Naive thymus-derived CD4-positive, alpha-beta T cell (primary cell): ENCODE measurements around the gene GSG1L. TPM values are rescaled to one million over a fixed set of nuclear protein-coding genes. Genes with fewer than 3 reads are reported as not detected.

Source experiments
- ATAC-seq: fragments of 150-1000 bp; cut with Tn5 transposase; 2 replicates; pipeline ENCODE4 v1.10.0; 2021; ENCODE audit warnings: mild to moderate bottlenecking, moderate library complexity
- CTCF ChIA-PET: fragments of 350-600 bp; sonication (Branson Sonifier 250); formaldehyde crosslinking; loops from one replicate; lab custom pipeline; 2021; ENCODE audit warnings: antibody characterized with exemption; lab: Charles Lee
- POLR2A ChIA-PET: fragments of 350-600 bp; sonication (Branson Sonifier 250); formaldehyde crosslinking; loops from one replicate; lab custom pipeline; 2021; ENCODE audit warnings: antibody characterized with exemption, inconsistent platforms; lab: Charles Lee
- DNase-seq, 9 donors: peaks; one replicate each; pipeline versions ENCODE4 v3.0.0 to v3.0.0-alpha.2; 2020 to 2022; ENCODE audit warnings: mixed read lengths in 1 of 9
- H3K27ac ChIP-seq: one replicate; pipeline ENCODE4 v1.7.0; 2013; ENCODE audit warnings: mild to moderate bottlenecking, low read depth, low read length, moderate library complexity
- H3K27me3 ChIP-seq, 2 donors: one replicate each; pipeline ENCODE4 v1.7.0; 2013; ENCODE audit warnings: low read length in 2 of 2, mild to moderate bottlenecking in 2 of 2, moderate library complexity in 2 of 2; ENCODE audit not compliant: control insufficient read depth in 2 of 2, insufficient read depth in 2 of 2
- H3K36me3 ChIP-seq, 3 experiments: 1 replicate in 2 of 3; 2 replicates in 1 of 3; pipeline ENCODE4 v1.7.0; 2013; ENCODE audit warnings: low read length in 3 of 3, mild to moderate bottlenecking in 3 of 3, moderate library complexity in 1 of 3; ENCODE audit not compliant: insufficient read depth in 3 of 3, control insufficient read depth in 2 of 3
- H3K4me1 ChIP-seq, 2 donors: one replicate each; pipeline ENCODE4 v1.7.0; 2013; ENCODE audit warnings: low read length in 2 of 2, mild to moderate bottlenecking in 2 of 2, moderate library complexity in 1 of 2; ENCODE audit not compliant: control insufficient read depth in 2 of 2, insufficient read depth in 2 of 2
- H3K4me3 ChIP-seq: 2 replicates; pipeline ENCODE4 v1.7.0; 2013; ENCODE audit warnings: mild to moderate bottlenecking, low read length
- H3K9me3 ChIP-seq, 3 experiments: 1 replicate in 2 of 3; 2 replicates in 1 of 3; pipeline ENCODE4 v1.7.0; 2013; ENCODE audit warnings: low read length in 3 of 3; ENCODE audit not compliant: control insufficient read depth in 2 of 3
- H3K27ac Mint-ChIP-seq, 9 donors: one replicate each; pipeline ENCODE4 v1.8.0; 2020 to 2022; ENCODE audit warnings: mixed read lengths in 9 of 9, mild to moderate bottlenecking in 8 of 9, moderate library complexity in 5 of 9, inconsistent platforms in 2 of 9
- H3K27me3 Mint-ChIP-seq, 5 donors: one replicate each; pipeline ENCODE4 v1.8.0; 2021 to 2022; ENCODE audit warnings: mixed read lengths in 5 of 5, mild to moderate bottlenecking in 1 of 5
- H3K36me3 Mint-ChIP-seq, 5 donors: one replicate each; pipeline ENCODE4 v1.8.0; 2020 to 2022; ENCODE audit warnings: mixed read lengths in 5 of 5, mild to moderate bottlenecking in 3 of 5, inconsistent platforms in 1 of 5
- H3K4me1 Mint-ChIP-seq, 7 donors: one replicate each; pipeline ENCODE4 v1.8.0; 2020 to 2022; ENCODE audit warnings: mixed read lengths in 7 of 7, mild to moderate bottlenecking in 3 of 7, inconsistent platforms in 1 of 7
- H3K4me3 Mint-ChIP-seq, 10 donors: one replicate each; pipeline ENCODE4 v1.8.0; 2020 to 2022; ENCODE audit warnings: mild to moderate bottlenecking in 10 of 10, mixed read lengths in 10 of 10, moderate library complexity in 6 of 10, inconsistent platforms in 2 of 10
- H3K9me3 Mint-ChIP-seq, 11 donors: one replicate each; pipeline ENCODE4 v1.8.0; 2020 to 2022; ENCODE audit warnings: mixed read lengths in 11 of 11, mild to moderate bottlenecking in 4 of 11, inconsistent platforms in 1 of 11, moderate library complexity in 1 of 11
- intact Hi-C, 2 donors: fragments of 100-400 bp; cut with micrococcal nuclease; formaldehyde crosslinking; loops; one replicate each; pipeline ENCODE4 v1.15.1; 2023
- polyA plus RNA-seq, 2 donors: library from polyadenylated mRNA; unstranded; fragments of 300-500 nt; fragmentation: Illumina TruSeq; gene quantifications; one replicate each; pipeline ENCODE4 v1.2.3, GENCODE V29; 2021
- total RNA-seq, 6 experiments: library from RNA in 5 of 6; stranded (reverse) in 5 of 6; gene quantifications; 1 replicate in 5 of 6; 2 replicates in 1 of 6; pipeline ENCODE4 v1.2.3 and lab custom pipeline; 2021 to 2026

Gene GSG1L
- total and polyA plus RNA-seq, 7 experiments from 2014 or later = 0.10 TPM; not detected in 6

DNA sequence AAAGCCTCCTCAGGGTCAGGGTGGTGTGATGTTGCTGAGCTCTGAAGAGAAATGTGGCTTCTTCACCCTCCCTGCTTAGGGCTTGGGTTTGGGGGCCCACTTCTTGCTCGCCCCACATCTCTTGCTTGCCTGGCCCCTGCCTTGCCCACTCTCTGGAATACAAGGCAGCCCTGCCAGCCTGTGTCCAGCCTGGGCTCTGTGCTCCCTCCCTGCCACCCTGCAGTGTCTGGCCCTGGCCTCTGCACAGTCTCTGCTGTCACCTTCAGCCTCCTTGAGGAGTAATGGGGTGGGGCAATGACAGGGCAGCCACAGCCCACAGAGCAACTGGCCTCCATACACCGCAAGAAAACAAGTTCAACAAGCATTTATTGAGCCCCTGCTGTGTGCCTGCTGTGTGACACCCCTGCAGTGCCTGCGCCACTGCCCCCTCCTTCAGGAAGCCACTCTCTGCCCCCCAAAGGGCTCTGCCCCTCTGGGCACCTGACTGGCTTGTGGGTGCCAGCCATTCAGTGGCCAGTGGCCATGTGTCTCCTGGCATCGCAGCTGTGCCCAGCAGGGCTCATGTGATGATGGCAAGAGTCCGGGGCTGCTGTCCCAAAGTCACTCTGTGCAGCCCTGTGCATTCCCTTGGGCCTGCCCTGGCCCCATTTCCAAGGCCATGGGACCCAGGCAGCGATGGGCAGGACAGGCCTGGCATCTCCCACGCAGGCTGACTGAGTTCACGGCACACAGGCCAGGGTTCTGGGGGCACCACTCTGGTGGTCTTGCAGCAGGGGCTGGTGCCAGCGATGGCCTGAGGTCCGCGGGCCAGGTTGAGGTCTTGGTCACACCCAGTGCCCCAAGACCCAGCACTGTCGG, 272.7 kb downstream of the GSG1L start:
- Mint-ChIP-seq H3K9me3 (peaks cover 0 to 2% (median 0%) of the 10 kb centered on the region in 11 donors), H3K4me1 (no peaks in the 10 kb centered on the region), H3K27ac (no peak overlapping the region), H3K27me3 (peaks cover 0 to 13% (median 3%) of the 10 kb centered on the region in 5 donors), H3K4me3 (no peak overlapping the region), H3K36me3 (no peaks in the 10 kb centered on the region)
- Histone ChIP-seq H3K4me3 (no peak overlapping the region), H3K27ac (no peak overlapping the region), H3K4me1 (no peaks in the 10 kb centered on the region), H3K36me3 (no peaks in the 10 kb centered on the region), H3K9me3 (no peaks in the 10 kb centered on the region), H3K27me3 (no peaks in the 10 kb centered on the region)
- CTCF ChIA-PET = no interaction called here
- DNase-seq = no peak
- POLR2A ChIA-PET = no interaction called here
- intact Hi-C loops = no loop called here
- ATAC-seq = no peak

GRCh38 chr16:27789595-27790241, 273.8 kb downstream of the GSG1L start:
- H3K27ac ChIP-seq = no peak overlapping the region
- CTCF ChIA-PET = no interaction called here
- H3K4me3 Mint-ChIP-seq = no peak overlapping the region
- no peaks in the 10 kb centered on the region for H3K36me3 ChIP-seq
- DNase-seq (no peak), ATAC-seq (no peak)
- no peak overlapping the region for H3K27ac Mint-ChIP-seq
- no peaks in the 10 kb centered on the region for H3K27me3 ChIP-seq
- peaks cover 0 to 10% (median 0%) of the 10 kb centered on the region in 5 donors for H3K27me3 Mint-ChIP-seq
- no peaks in the 10 kb centered on the region for H3K9me3 ChIP-seq
- POLR2A ChIA-PET = no interaction called here
- H3K4me1 ChIP-seq = no peaks in the 10 kb centered on the region
- H3K9me3 Mint-ChIP-seq = peaks cover 0 to 2% (median 0%) of the 10 kb centered on the region in 11 donors
- H3K4me3 ChIP-seq = no peak overlapping the region
- H3K4me1 Mint-ChIP-seq = no peaks in the 10 kb centered on the region
- intact Hi-C loops = no loop called here
- no peaks in the 10 kb centered on the region for H3K36me3 Mint-ChIP-seq

DNA sequence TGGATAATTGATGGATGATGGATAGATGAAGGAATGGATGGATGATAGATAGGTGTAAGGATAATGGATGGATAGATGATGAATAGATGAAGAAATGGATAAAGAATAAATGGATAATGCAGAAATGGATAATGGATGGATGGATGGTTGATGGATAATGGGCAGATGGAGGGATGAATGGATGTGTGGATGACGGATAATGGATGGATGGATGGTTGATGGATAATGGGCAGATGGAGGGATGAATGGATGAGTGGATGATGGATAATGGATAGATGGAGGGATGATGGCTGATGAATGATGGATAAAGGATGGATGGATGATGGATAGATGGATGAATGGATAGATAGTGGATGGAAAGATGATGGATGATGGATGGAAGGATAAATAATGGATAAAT, 274.4 kb downstream of the GSG1L start:
- Histone ChIP-seq H3K4me1 (no peaks in the 10 kb centered on the region), H3K27me3 (no peaks in the 10 kb centered on the region), H3K9me3 (no peaks in the 10 kb centered on the region), H3K27ac (no peak overlapping the region), H3K4me3 (no peak overlapping the region), H3K36me3 (no peaks in the 10 kb centered on the region)
- ChIA-PET POLR2A (no interaction called here), CTCF (no interaction called here)
- Mint-ChIP-seq H3K27ac (no peak overlapping the region), H3K4me3 (no peak overlapping the region), H3K36me3 (no peaks in the 10 kb centered on the region), H3K27me3 (peaks cover 0 to 10% (median 0%) of the 10 kb centered on the region in 5 donors), H3K9me3 (peaks cover 0 to 2% (median 0%) of the 10 kb centered on the region in 11 donors), H3K4me1 (no peaks in the 10 kb centered on the region)
- no peak for ATAC-seq
- intact Hi-C loops = no loop called here
- DNase-seq = no peak

GRCh38 chr16:27787665-27788064, 275.8 kb downstream of the GSG1L start:
- no peak overlapping the region for H3K4me3 Mint-ChIP-seq
- CTCF ChIA-PET = no interaction called here
- Histone ChIP-seq H3K4me1 (no peaks in the 10 kb centered on the region), H3K27ac (no peak overlapping the region), H3K36me3 (no peaks in the 10 kb centered on the region), H3K4me3 (no peak overlapping the region), H3K9me3 (no peaks in the 10 kb centered on the region), H3K27me3 (no peaks in the 10 kb centered on the region)
- no peak for DNase-seq
- peaks cover 0 to 10% (median 0%) of the 10 kb centered on the region in 5 donors for H3K27me3 Mint-ChIP-seq
- no peak for ATAC-seq
- POLR2A ChIA-PET = no interaction called here
- intact Hi-C loops = no loop called here
- peaks cover 0 to 1% (median 0%) of the 10 kb centered on the region in 11 donors for H3K9me3 Mint-ChIP-seq
- no peaks in the 10 kb centered on the region for H3K4me1 Mint-ChIP-seq
- H3K36me3 Mint-ChIP-seq = no peaks in the 10 kb centered on the region
- H3K27ac Mint-ChIP-seq = no peak overlapping the region

DNA sequence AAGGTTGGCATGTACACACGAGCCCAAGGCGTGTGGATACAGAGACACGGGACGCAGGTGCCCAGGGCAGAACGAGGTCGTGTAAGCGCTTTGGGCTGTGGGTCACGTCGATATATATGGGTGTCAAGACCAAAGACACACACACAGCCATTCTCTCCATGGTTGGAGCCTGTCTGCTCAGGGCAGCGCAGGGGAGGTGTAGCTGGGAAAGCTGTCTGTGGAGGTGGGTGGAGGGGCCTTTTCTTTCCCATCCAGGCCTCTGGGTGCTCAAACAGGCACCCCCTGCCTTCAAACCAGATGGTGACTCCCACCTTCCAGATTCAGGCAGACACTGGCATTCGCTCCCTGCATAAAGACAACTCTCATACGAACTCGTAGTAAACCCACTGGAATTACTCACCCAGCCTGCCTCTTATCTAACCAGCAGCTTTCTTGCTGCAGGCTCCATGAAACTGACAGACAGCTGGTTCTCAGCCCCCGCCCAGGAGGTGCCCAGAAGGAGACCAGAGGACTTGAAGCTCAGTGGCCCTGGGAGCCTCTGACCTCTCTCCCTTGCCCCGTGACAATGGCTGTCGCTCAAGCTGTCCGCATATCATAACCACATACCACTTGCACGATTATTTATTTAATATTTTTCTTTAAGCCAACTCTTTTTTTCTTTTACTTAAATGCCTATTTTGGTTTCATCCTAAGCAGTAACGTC, 276.4 kb downstream of the GSG1L start:
- Histone ChIP-seq H3K9me3 (no peaks in the 10 kb centered on the region), H3K36me3 (no peaks in the 10 kb centered on the region), H3K27me3 (no peaks in the 10 kb centered on the region), H3K4me3 (no peak overlapping the region), H3K4me1 (no peaks in the 10 kb centered on the region), H3K27ac (no peak overlapping the region)
- ATAC-seq (no peak), DNase-seq (no peak)
- H3K4me3 Mint-ChIP-seq = no peak overlapping the region
- POLR2A ChIA-PET = no interaction called here
- H3K9me3 Mint-ChIP-seq = peaks cover 0 to 1% (median 0%) of the 10 kb centered on the region in 11 donors
- CTCF ChIA-PET = interaction anchor here (0.6 kb wide), 1 partner anchor 166 kb away, joined by 3 read pairs; no protein-coding TSS in a partner anchor
- peaks cover 0 to 6% (median 0%) of the 10 kb centered on the region in 5 donors for H3K27me3 Mint-ChIP-seq
- H3K27ac Mint-ChIP-seq = no peak overlapping the region
- H3K36me3 Mint-ChIP-seq = no peaks in the 10 kb centered on the region
- H3K4me1 Mint-ChIP-seq = no peaks in the 10 kb centered on the region
- intact Hi-C loops = no loop called here

- ATAC-seq (no peak), DNase-seq (no peak)
- Mint-ChIP-seq H3K4me3 (no peak overlapping the region), H3K9me3 (peaks cover 0 to 1% (median 0%) of the 10 kb centered on the region in 11 donors), H3K4me1 (no peaks in the 10 kb centered on the region), H3K36me3 (no peaks in the 10 kb centered on the region), H3K27ac (no peak overlapping the region), H3K27me3 (peaks cover 0 to under 1% (median 0%) of the 10 kb centered on the region in 5 donors)
- ChIA-PET POLR2A (no interaction called here), CTCF (interaction anchor here (0.6 kb wide), 1 partner anchor 165 kb away, joined by 3 read pairs; no protein-coding TSS in a partner anchor)
- no peaks in the 10 kb centered on the region for H3K9me3 ChIP-seq
- H3K4me3 ChIP-seq = no peak overlapping the region
- H3K36me3 ChIP-seq = no peaks in the 10 kb centered on the region
- no peak overlapping the region for H3K27ac ChIP-seq
- intact Hi-C loops = no loop called here
- no peaks in the 10 kb centered on the region for H3K27me3 ChIP-seq
- H3K4me1 ChIP-seq = no peaks in the 10 kb centered on the region
These were observed 277.1 kb downstream of the GSG1L start for GRCh38 chr16:27786221-27786922.
